OCI-LY7 (cell line): Measurements from ENCODE around the gene HTR3B.

Source experiments
- CTCF ChIP-seq: fragments of 200-600 bp; sonication (generic); conservative IDR thresholded peaks from 2 replicates; pipeline ENCODE4 v1.5.1; 2014; ENCODE audit warnings: mild to moderate bottlenecking, antibody characterized with exemption, low read length, moderate library complexity, mixed read lengths
- EZH2phosphoT487 ChIP-seq: fragments of 200-600 bp; sonication (generic); IDR thresholded peaks from 2 replicates; pipeline ENCODE4 v1.6.1; 2018; ENCODE audit warnings: low read depth, borderline replicate concordance, mild to moderate bottlenecking, mixed run types, antibody characterized with exemption, low read length, moderate library complexity, mixed read lengths

- TF ChIP-seq CTCF (no peak), EZH2phosphoT487 (no peak)
Measured at GRCh38 chr11:113982306-113982705, 77.7 kb downstream of the HTR3B start.
